DND-41 (cell line): ENCODE data around the gene ATP1A1.

Source experiments
- ATAC-seq: fragments of 200-7000 bp; cut with Tn5 transposase; 3 replicates; pipeline ENCODE4 v1.9.1; 2021; ENCODE audit warnings: low read depth; ENCODE audit not compliant: insufficient read depth
- DNase-seq: peaks from one replicate; pipeline ENCODE4 v3.0.0-alpha.2; 2020
- H2AFZ ChIP-seq: 2 replicates; pipeline ENCODE4 v1.6.0; 2012; ENCODE audit warnings: low read depth, low read length
- H3K27ac ChIP-seq: 2 replicates; pipeline ENCODE4 v1.5.1; 2012; ENCODE audit warnings: low read length, inconsistent platforms
- H3K27me3 ChIP-seq: fragments of 200-600 bp; sonication (generic); 2 replicates; pipeline ENCODE4 v1.6.0; 2012; ENCODE audit warnings: low read length, mild to moderate bottlenecking, inconsistent platforms; ENCODE audit not compliant: insufficient read depth, poor library complexity
- H3K36me3 ChIP-seq: 2 replicates; pipeline ENCODE4 v1.5.1; 2012; ENCODE audit warnings: low read length, inconsistent platforms; ENCODE audit not compliant: insufficient read depth
- H3K4me1 ChIP-seq: 2 replicates; pipeline ENCODE4 v1.5.1; 2012; ENCODE audit warnings: mild to moderate bottlenecking, low read length; ENCODE audit not compliant: insufficient read depth
- H3K4me2 ChIP-seq: 2 replicates; pipeline ENCODE4 v1.6.0; 2012; ENCODE audit warnings: mild to moderate bottlenecking, moderate library complexity, low read length, inconsistent platforms; ENCODE audit not compliant: insufficient read depth
- H3K4me3 ChIP-seq, 2 experiments: fragments of 200-600 bp in 1 of 2; shearing (Covaris generic) in 1 of 2; 2 replicates each; pipeline ENCODE4 v1.5.1; 2012 to 2016; ENCODE audit warnings: inconsistent platforms in 2 of 2, low read length in 2 of 2, mild to moderate bottlenecking in 2 of 2, low read depth in 1 of 2, moderate library complexity in 1 of 2
- H3K79me2 ChIP-seq: 2 replicates; pipeline ENCODE4 v1.6.0; 2012; ENCODE audit warnings: low read length, inconsistent platforms; ENCODE audit not compliant: insufficient read depth
- H3K9ac ChIP-seq: 2 replicates; pipeline ENCODE4 v1.6.0; 2012; ENCODE audit warnings: low read depth, mild to moderate bottlenecking, inconsistent platforms, low read length, moderate library complexity
- H3K9me3 ChIP-seq: 2 replicates; pipeline ENCODE4 v1.5.1; 2012; ENCODE audit warnings: low read length, moderate library complexity, mild to moderate bottlenecking, inconsistent platforms; ENCODE audit not compliant: insufficient read depth, severe bottlenecking
- H4K20me1 ChIP-seq: 2 replicates; pipeline ENCODE4 v1.6.0; 2012; ENCODE audit warnings: low read length; ENCODE audit not compliant: insufficient read depth
- EZH2 ChIP-seq: IDR thresholded peaks from 3 replicates; pipeline ENCODE4 v1.6.1; 2012; ENCODE audit warnings: borderline replicate concordance, low read depth, mild to moderate bottlenecking, moderate library complexity, low read length, inconsistent platforms; ENCODE audit not compliant: severe bottlenecking
- TF ChIP-seq, protein P1 (sequence below): IDR thresholded peaks from 2 replicates; pipeline ENCODE4 v1.5.1; 2012; ENCODE audit warnings: borderline replicate concordance, low read length, moderate library complexity, mild to moderate bottlenecking; ENCODE audit not compliant: poor library complexity, severe bottlenecking; ENCODE audit errors: extremely low read depth

The ATP1A1 gene

DNA sequence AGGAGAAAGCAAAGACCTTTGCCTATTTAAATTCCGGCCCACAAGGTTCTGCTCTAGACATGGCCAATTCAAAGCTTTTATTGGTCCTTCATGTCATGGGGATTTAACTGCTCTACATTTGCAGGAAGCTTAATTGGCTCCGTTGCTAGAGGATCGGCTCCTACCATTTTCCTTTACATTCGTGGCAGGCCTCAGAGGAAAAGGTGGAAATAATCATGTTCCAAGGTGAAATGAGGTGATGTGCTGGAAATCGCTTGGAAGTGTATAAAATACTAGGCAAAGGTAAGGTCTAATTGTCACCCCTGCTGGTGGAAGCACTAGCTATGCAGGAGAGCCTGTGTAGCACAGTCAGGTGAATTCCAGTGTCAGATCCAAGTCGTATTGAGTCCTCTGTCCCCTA is 55.5 kb downstream of the ATP1A1 start:
- Histone ChIP-seq H3K4me2 (no peak overlapping the region), H2AFZ (no peak overlapping the region), H3K27me3 (peaks cover 19% of the 10 kb centered on the region), H3K4me1 (no peaks in the 10 kb centered on the region), H4K20me1 (no peaks in the 10 kb centered on the region), H3K79me2 (no peaks in the 10 kb centered on the region), H3K9me3 (no peaks in the 10 kb centered on the region), H3K36me3 (no peaks in the 10 kb centered on the region), H3K27ac (no peak overlapping the region), H3K4me3 (no peak overlapping the region), H3K9ac (no peak overlapping the region)
- TF ChIP-seq, protein P1, sequence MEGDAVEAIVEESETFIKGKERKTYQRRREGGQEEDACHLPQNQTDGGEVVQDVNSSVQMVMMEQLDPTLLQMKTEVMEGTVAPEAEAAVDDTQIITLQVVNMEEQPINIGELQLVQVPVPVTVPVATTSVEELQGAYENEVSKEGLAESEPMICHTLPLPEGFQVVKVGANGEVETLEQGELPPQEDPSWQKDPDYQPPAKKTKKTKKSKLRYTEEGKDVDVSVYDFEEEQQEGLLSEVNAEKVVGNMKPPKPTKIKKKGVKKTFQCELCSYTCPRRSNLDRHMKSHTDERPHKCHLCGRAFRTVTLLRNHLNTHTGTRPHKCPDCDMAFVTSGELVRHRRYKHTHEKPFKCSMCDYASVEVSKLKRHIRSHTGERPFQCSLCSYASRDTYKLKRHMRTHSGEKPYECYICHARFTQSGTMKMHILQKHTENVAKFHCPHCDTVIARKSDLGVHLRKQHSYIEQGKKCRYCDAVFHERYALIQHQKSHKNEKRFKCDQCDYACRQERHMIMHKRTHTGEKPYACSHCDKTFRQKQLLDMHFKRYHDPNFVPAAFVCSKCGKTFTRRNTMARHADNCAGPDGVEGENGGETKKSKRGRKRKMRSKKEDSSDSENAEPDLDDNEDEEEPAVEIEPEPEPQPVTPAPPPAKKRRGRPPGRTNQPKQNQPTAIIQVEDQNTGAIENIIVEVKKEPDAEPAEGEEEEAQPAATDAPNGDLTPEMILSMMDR = no peak
- no peak for TF ChIP-seq EZH2
- ATAC-seq = no peak
- no peak for DNase-seq

DNA sequence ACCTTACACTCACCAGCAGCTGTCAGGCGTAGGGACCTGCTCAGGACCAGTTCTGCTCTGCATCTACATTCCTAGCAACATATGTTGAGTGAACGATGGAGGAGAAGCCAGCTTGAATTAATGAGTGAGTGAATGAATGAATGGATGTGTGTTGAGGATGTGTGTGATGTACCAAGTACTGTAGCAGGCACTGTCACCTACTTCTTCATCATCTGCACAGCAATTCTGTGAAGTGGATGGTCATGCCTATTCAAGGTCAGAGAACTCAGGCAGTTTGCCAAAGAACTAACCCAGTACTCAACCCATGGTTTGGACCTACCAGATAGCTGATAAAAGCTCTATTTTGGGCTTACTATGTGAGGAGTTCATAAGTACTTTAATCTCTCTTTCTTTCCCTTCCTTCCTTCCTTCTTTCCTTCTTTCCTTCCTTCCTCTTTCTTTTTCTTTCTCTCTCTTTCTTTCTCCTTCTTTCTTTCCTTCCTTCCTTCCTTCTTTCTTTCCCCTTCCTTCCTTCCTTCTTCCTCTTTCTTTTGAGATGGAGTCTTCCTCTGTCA is 56.9 kb downstream of the ATP1A1 start:
- TF ChIP-seq, protein P1 = no peak
- no peak for TF ChIP-seq EZH2
- no peak for DNase-seq

DNA sequence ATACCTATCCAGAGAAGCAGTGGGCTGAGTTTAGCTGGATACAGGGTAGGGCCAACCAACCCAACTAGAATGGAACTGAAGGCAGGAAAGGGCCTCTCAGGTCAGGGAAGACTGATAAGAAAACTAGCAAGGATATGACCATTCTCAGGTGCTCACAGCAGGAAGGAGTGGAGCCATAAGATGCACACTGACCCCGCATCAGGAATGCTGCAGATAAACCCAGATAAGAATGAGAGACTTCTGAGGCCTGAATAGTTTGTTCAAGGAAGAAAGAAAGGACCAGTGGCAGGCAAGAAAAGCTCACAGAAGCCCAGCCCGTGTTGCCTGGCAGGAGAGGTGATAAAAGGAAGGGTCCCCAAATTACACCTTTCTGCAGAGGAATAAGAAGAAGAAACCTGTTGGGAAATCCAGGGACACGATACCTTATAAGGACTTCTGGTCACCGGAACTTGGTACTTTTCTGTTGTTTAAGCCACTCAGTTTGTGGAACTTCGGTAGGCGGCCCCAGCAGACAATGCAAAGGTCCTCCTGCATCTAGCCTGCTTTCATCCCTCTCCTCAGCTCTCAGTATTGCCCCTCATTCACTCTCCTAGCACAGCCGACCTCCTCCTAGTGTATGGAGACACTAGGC is 58.9 kb downstream of the ATP1A1 start:
- H2AFZ ChIP-seq = no peak overlapping the region
- DNase-seq (no peak), ATAC-seq (no peak)
- H4K20me1 ChIP-seq = no peaks in the 10 kb centered on the region
- no peaks in the 10 kb centered on the region for H3K4me1 ChIP-seq
- no peaks in the 10 kb centered on the region for H3K36me3 ChIP-seq
- no peak overlapping the region for H3K9ac ChIP-seq
- H3K27ac ChIP-seq = no peak overlapping the region
- no peak overlapping the region for H3K4me2 ChIP-seq
- no peaks in the 10 kb centered on the region for H3K79me2 ChIP-seq
- no peak overlapping the region for H3K4me3 ChIP-seq
- H3K27me3 ChIP-seq = peaks cover 6% of the 10 kb centered on the region
- TF ChIP-seq, protein P1 = no peak
- TF ChIP-seq EZH2 = no peak
- H3K9me3 ChIP-seq = no peaks in the 10 kb centered on the region

More for the DNA sequence above, 56.9 kb downstream of the ATP1A1 start:
- H3K27ac ChIP-seq = no peak overlapping the region
- no peaks in the 10 kb centered on the region for H3K79me2 ChIP-seq
- H3K36me3 ChIP-seq = no peaks in the 10 kb centered on the region
- peaks cover 12% of the 10 kb centered on the region for H3K27me3 ChIP-seq
- H4K20me1 ChIP-seq = no peaks in the 10 kb centered on the region
- H2AFZ ChIP-seq = no peak overlapping the region
- H3K4me1 ChIP-seq = no peaks in the 10 kb centered on the region
- no peak overlapping the region for H3K4me2 ChIP-seq
- H3K9me3 ChIP-seq = no peaks in the 10 kb centered on the region
- no peak overlapping the region for H3K9ac ChIP-seq
- ATAC-seq = no peak
- H3K4me3 ChIP-seq = no peak overlapping the region
